OCI-LY3 (cell line): ENCODE data around the gene UNCX.

Experiments
- H2AFZ ChIP-seq: fragments of 200-600, 300-600 bp; shearing (Covaris generic); 2 replicates; pipeline ENCODE4 v1.6.0; 2014; ENCODE audit warnings: antibody characterized with exemption, low read depth, low read length
- H3K27ac ChIP-seq: fragments of 200-600, 300-600 bp; sonication (generic); 2 replicates; pipeline ENCODE4 v1.5.1; 2014; ENCODE audit warnings: mild to moderate bottlenecking, low read length, moderate library complexity, mixed read lengths
- H3K27me3 ChIP-seq: fragments of 200-600, 300-600 bp; sonication (generic); 2 replicates; pipeline ENCODE4 v1.6.1; 2014; ENCODE audit warnings: low read depth, low read length, mixed read lengths
- H3K36me3 ChIP-seq: fragments of 200-600, 300-600 bp; sonication (generic); replicated peaks from 2 replicates; pipeline ENCODE3; 2014; ENCODE audit warnings: low read depth, low read length, mixed read lengths
- H3K4me1 ChIP-seq: fragments of 300-600, 200-600 bp; sonication (generic); 2 replicates; pipeline ENCODE4 v1.6.1; 2014; ENCODE audit warnings: low read length, mixed read lengths
- H3K4me2 ChIP-seq: fragments of 200-600, 300-600 bp; sonication (generic); 2 replicates; pipeline ENCODE4 v1.6.1; 2014; ENCODE audit warnings: low read length, mixed read lengths
- H3K4me3 ChIP-seq: fragments of 300-600, 200-600 bp; sonication (generic); 2 replicates; pipeline ENCODE4 v1.5.1; 2014; ENCODE audit warnings: antibody characterized with exemption, mild to moderate bottlenecking, low read length, moderate library complexity
- H3K79me2 ChIP-seq: fragments of 300-600, 200-600 bp; shearing (Covaris generic); 2 replicates; pipeline ENCODE4 v1.6.1; 2014; ENCODE audit warnings: mild to moderate bottlenecking, low read length, mixed read lengths
- H3K9ac ChIP-seq: fragments of 300-600, 200-600 bp; shearing (Covaris generic); 2 replicates; pipeline ENCODE4 v1.6.0; 2014; ENCODE audit warnings: mild to moderate bottlenecking, low read length, moderate library complexity
- H3K9me3 ChIP-seq: fragments of 200-600, 300-600 bp; shearing (Covaris generic); 2 replicates; pipeline ENCODE4 v1.6.1; 2014; ENCODE audit warnings: low read length, mixed read lengths; ENCODE audit not compliant: insufficient read depth
- H4K20me1 ChIP-seq: fragments of 200-600, 300-600 bp; sonication (generic); 2 replicates; pipeline ENCODE4 v1.6.1; 2016; ENCODE audit warnings: low read length, mixed read lengths; ENCODE audit not compliant: insufficient read depth
- CTCF ChIP-seq: fragments of 200-600, 300-600 bp; sonication (generic); IDR thresholded peaks from 2 replicates; pipeline ENCODE4 v1.5.1; 2014; ENCODE audit warnings: antibody characterized with exemption, low read length, low read depth
- EZH2phosphoT487 ChIP-seq: fragments of 200-600 bp; shearing (Covaris generic); IDR thresholded peaks from 2 replicates; pipeline ENCODE4 v1.6.1; 2018; ENCODE audit warnings: antibody characterized with exemption, mixed run types, low read depth

UNCX gene

GRCh38 chr7:1267016-1267900, 34.6 kb downstream of the UNCX start:
- no peak overlapping the region for H3K4me3 ChIP-seq

GRCh38 chr7:1268076-1268815, 35.6 kb downstream of the UNCX start:
- Histone ChIP-seq H3K4me2 (no peak overlapping the region), H4K20me1 (no peaks in the 10 kb centered on the region), H3K27ac (no peak overlapping the region), H3K36me3 (no peaks in the 10 kb centered on the region), H3K9ac (no peak overlapping the region), H2AFZ (no peak overlapping the region), H3K4me1 (no peaks in the 10 kb centered on the region), H3K4me3 (no peak overlapping the region), H3K79me2 (no peaks in the 10 kb centered on the region), H3K9me3 (peaks cover 3% of the 10 kb centered on the region; the same call in 1 of the 2 replicates), H3K27me3 (no peaks in the 10 kb centered on the region)
- no peak for TF ChIP-seq EZH2phosphoT487
- no peak for TF ChIP-seq CTCF

More at GRCh38 chr7:1267016-1267900, 34.6 kb downstream of the UNCX start:
- TF ChIP-seq EZH2phosphoT487 (no peak), CTCF (no peak)
- Histone ChIP-seq H4K20me1 (no peaks in the 10 kb centered on the region), H3K4me1 (no peaks in the 10 kb centered on the region), H2AFZ (no peak overlapping the region), H3K4me2 (no peak overlapping the region), H3K27me3 (no peaks in the 10 kb centered on the region), H3K9me3 (peaks cover 3% of the 10 kb centered on the region; the same call in 1 of the 2 replicates), H3K36me3 (no peaks in the 10 kb centered on the region), H3K27ac (no peak overlapping the region), H3K79me2 (no peaks in the 10 kb centered on the region), H3K9ac (no peak overlapping the region)

GRCh38 chr7:1268866-1269265, 36.2 kb downstream of the UNCX start:
- Histone ChIP-seq H4K20me1 (no peaks in the 10 kb centered on the region), H3K4me1 (no peaks in the 10 kb centered on the region), H3K79me2 (no peaks in the 10 kb centered on the region), H3K27ac (no peak overlapping the region), H2AFZ (no peak overlapping the region), H3K27me3 (no peaks in the 10 kb centered on the region), H3K9ac (no peak overlapping the region), H3K36me3 (no peaks in the 10 kb centered on the region), H3K4me3 (no peak overlapping the region), H3K4me2 (no peak overlapping the region), H3K9me3 (peaks cover 3% of the 10 kb centered on the region; the same call in 1 of the 2 replicates)
- TF ChIP-seq EZH2phosphoT487 (no peak), CTCF (no peak)

GRCh38 chr7:1269336-1269890, 36.7 kb downstream of the UNCX start:
- no peak for TF ChIP-seq EZH2phosphoT487
- no peak for TF ChIP-seq CTCF
- no peak overlapping the region for H3K4me3 ChIP-seq
- no peaks in the 10 kb centered on the region for H4K20me1 ChIP-seq
- H2AFZ ChIP-seq = no peak overlapping the region
- H3K36me3 ChIP-seq = no peaks in the 10 kb centered on the region
- H3K4me1 ChIP-seq = no peaks in the 10 kb centered on the region
- peaks cover 3% of the 10 kb centered on the region; the same call in 1 of the 2 replicates for H3K9me3 ChIP-seq
- H3K4me2 ChIP-seq = no peak overlapping the region
- no peak overlapping the region for H3K9ac ChIP-seq
- no peak overlapping the region for H3K27ac ChIP-seq
- no peaks in the 10 kb centered on the region for H3K79me2 ChIP-seq
- H3K27me3 ChIP-seq = no peaks in the 10 kb centered on the region
